Measurements from ENCODE around the gene MRPS35.

MRPS35 gene

DNA sequence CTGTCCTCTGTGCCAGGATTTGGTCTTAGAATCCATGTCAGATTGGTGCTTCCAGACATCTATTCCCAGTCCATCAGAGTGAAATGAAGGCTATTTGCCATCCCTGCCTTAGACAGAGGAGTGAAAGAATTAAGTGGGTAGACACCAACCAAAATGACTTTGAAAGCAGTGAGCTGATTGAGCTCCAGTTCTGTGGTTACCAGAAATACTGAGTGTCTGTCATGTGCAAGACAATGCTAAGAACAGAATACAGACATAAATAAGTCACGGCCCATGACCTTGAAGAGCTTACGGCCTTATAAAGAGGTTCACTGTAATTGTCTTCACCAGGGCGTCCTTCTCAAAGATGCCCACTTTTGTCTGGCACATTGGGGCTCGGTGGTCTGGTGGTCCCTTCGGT, 91.0 kb downstream of the MRPS35 start:
- no peak for DNase-seq (ENCODE audit: low spot score)
- TF ChIP-seq, protein P1, sequence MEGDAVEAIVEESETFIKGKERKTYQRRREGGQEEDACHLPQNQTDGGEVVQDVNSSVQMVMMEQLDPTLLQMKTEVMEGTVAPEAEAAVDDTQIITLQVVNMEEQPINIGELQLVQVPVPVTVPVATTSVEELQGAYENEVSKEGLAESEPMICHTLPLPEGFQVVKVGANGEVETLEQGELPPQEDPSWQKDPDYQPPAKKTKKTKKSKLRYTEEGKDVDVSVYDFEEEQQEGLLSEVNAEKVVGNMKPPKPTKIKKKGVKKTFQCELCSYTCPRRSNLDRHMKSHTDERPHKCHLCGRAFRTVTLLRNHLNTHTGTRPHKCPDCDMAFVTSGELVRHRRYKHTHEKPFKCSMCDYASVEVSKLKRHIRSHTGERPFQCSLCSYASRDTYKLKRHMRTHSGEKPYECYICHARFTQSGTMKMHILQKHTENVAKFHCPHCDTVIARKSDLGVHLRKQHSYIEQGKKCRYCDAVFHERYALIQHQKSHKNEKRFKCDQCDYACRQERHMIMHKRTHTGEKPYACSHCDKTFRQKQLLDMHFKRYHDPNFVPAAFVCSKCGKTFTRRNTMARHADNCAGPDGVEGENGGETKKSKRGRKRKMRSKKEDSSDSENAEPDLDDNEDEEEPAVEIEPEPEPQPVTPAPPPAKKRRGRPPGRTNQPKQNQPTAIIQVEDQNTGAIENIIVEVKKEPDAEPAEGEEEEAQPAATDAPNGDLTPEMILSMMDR (IDR thresholded peaks at IDR 0.05; ENCODE audit: extremely low read depth, missing control alignments): no peak

DNA sequence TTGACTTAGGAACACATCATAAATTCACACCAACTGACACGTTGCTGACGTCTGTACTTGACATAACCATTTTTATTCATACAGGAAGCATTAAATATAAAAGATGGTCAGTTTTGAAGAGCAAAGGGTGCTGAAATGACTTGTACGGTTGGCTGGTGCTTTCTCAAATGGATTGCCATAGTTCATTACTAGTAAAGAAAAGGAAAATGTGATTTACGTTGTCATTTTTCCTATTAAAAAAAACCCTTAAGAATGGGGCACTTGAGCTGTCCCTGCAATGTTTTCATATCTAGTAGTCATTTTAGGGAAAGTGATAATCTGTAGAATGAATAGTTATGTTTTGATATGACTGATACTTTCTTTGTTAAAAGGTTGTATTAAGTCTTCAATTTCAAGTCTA, 91.9 kb downstream of the MRPS35 start:
- DNase-seq (ENCODE audit: low spot score): no peak
- TF ChIP-seq, protein P1 (IDR thresholded peaks at IDR 0.05; ENCODE audit: extremely low read depth, missing control alignments): no peak

DNA sequence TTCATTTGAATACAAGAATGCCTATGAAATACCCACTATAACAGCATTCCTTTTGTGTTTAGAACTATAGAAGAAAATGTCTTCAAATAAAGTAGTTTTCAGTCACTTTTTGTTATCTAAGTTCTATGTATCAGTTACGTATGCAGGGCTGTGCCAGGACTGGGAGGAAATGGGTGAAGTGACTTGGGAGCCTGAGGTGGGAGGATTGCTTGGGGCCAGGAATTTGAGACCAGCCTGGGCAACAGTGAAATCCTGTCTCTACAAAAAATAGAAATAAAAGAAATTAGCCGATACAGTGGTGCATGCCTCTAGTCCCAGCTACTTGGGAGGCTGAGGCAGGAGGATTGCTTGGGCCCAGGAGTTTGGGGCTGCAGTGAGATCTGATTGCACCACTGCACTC, 92.3 kb downstream of the MRPS35 start:
- TF ChIP-seq, protein P1 (IDR thresholded peaks at IDR 0.05; ENCODE audit: extremely low read depth, missing control alignments): no peak
- DNase-seq (ENCODE audit: low spot score): no peak

DNA sequence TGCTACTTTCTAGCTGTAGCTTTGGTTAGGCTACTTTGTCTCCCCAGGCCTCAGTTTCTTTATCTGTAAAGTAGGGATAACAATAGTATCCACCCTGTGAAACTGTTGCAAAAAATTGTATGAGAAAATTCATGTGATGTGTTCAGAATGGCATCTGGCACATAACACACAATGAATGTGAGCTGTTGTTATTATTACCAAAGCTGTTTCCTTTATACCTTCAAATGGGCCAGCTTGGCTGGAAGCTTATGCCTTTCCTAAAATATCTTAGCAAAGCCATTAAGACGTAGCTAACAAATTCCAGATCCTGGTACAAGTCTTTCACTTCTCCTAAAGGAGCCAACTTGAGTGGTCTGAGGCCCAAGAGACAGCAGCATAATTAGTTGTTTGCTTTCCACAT, 94.6 kb downstream of the MRPS35 start:
- TF ChIP-seq, protein P1 (IDR thresholded peaks at IDR 0.05; ENCODE audit: extremely low read depth, missing control alignments): no peak
- no peak for DNase-seq (ENCODE audit: low spot score)

All from GM20000 (cell line).